ENCODE data around the gene GJD2. TPM values are rescaled to one million over a fixed set of nuclear protein-coding genes. Genes with fewer than 3 reads are reported as not detected.
A peak's percentile ranks its signal among the peaks of the same experiment; 100 is the strongest.

The GJD2 gene
- total and polyA plus RNA-seq, 2 donors (not counting 1 experiment from before 2014, with no cell fraction given) = not detected

DNA sequence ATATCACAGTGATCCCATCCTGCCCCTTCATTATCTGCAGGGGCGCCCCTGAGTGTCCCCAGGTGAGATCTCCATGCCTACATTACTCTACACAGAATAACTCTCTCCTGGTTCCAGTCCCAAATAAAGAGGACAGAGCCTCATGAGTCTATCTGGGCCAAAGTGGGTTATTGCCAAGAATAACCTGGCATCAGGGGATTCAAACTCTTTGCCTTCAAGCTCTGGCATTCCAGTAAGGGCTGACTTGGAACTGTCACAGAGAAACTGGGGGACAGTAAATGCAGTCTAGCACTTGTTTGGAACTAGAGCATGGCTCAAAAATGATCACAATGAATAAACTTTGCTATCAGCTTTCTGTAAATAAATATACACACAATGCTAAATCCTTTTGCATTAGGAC is 30.3 kb downstream of the GJD2 start:
- no peak for DNase-seq (ENCODE audit: low read depth in 2 of 2)
- peaks cover 1% of the 10 kb centered on the region for H3K27me3 ChIP-seq (ENCODE audit: control insufficient read depth, insufficient read depth, low read length)
- H3K4me2 ChIP-seq (ENCODE audit: extremely low read depth, insufficient read depth, low read length) = no peak overlapping the region
- no peaks in the 10 kb centered on the region for H3K36me3 ChIP-seq (ENCODE audit: control insufficient read depth, insufficient read depth, low read length)
- H4K20me1 ChIP-seq (ENCODE audit: control insufficient read depth, extremely low read depth, insufficient read depth, low read length) = no peaks in the 10 kb centered on the region
- H3K9me3 ChIP-seq (ENCODE audit: control insufficient read depth, insufficient read depth, low read depth, low read length) = no peaks in the 10 kb centered on the region
- no peak overlapping the region for H2AFZ ChIP-seq (ENCODE audit: low read length)
- H3K4me3 ChIP-seq (replicated peaks in 1 of 4; ENCODE audit: control extremely low read depth in 1 of 4, insufficient read depth in 1 of 4, low read depth in 3 of 4, low read length in 4 of 4) = no peak overlapping the region
- TF ChIP-seq, protein P1, sequence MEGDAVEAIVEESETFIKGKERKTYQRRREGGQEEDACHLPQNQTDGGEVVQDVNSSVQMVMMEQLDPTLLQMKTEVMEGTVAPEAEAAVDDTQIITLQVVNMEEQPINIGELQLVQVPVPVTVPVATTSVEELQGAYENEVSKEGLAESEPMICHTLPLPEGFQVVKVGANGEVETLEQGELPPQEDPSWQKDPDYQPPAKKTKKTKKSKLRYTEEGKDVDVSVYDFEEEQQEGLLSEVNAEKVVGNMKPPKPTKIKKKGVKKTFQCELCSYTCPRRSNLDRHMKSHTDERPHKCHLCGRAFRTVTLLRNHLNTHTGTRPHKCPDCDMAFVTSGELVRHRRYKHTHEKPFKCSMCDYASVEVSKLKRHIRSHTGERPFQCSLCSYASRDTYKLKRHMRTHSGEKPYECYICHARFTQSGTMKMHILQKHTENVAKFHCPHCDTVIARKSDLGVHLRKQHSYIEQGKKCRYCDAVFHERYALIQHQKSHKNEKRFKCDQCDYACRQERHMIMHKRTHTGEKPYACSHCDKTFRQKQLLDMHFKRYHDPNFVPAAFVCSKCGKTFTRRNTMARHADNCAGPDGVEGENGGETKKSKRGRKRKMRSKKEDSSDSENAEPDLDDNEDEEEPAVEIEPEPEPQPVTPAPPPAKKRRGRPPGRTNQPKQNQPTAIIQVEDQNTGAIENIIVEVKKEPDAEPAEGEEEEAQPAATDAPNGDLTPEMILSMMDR (conservative IDR thresholded peaks at IDR 0.05 in 1 of 2, IDR thresholded peaks at IDR 0.05 in 1 of 2; ENCODE audit: low read depth in 1 of 2, low read length in 2 of 2) = no peak
- TF ChIP-seq EZH2 (IDR thresholded peaks at IDR 0.05; ENCODE audit: low read length, missing control alignments) = no peak
- no peaks in the 10 kb centered on the region for H3K79me2 ChIP-seq (ENCODE audit: control insufficient read depth, insufficient read depth, low read length)
- H3K4me1 ChIP-seq (ENCODE audit: control insufficient read depth, extremely low read depth, insufficient read depth, low read length) = peaks cover 2% of the 10 kb centered on the region
- no peak overlapping the region for H3K27ac ChIP-seq (ENCODE audit: insufficient read depth, low read length)
- H3K9ac ChIP-seq (ENCODE audit: insufficient read depth, low read length) = no peak overlapping the region

GRCh38 chr15:34722439-34722836 is 32.4 kb downstream of the GJD2 start:
- Histone ChIP-seq H3K4me3 (replicated peaks in 1 of 4; ENCODE audit: control extremely low read depth in 1 of 4, insufficient read depth in 1 of 4, low read depth in 3 of 4, low read length in 4 of 4) (peak overlapping the region in 2 of 4 experiments; percentile 33 to 34), H3K9ac (ENCODE audit: insufficient read depth, low read length) (no peak overlapping the region)

GRCh38 chr15:34721802-34722438 is 32.9 kb downstream of the GJD2 start:
- no peak overlapping the region for H3K27ac ChIP-seq (ENCODE audit: insufficient read depth, low read length)
- H3K36me3 ChIP-seq (ENCODE audit: control insufficient read depth, insufficient read depth, low read length) = no peaks in the 10 kb centered on the region
- peaks cover 2% of the 10 kb centered on the region for H3K4me1 ChIP-seq (ENCODE audit: control insufficient read depth, extremely low read depth, insufficient read depth, low read length)
- H3K27me3 ChIP-seq (ENCODE audit: control insufficient read depth, insufficient read depth, low read length) = peaks cover 4% of the 10 kb centered on the region
- peak overlapping the region in 2 of 4 experiments; percentile 33 to 34 for H3K4me3 ChIP-seq (replicated peaks in 1 of 4; ENCODE audit: control extremely low read depth in 1 of 4, insufficient read depth in 1 of 4, low read depth in 3 of 4, low read length in 4 of 4)
- no peak for TF ChIP-seq EZH2 (IDR thresholded peaks at IDR 0.05; ENCODE audit: low read length, missing control alignments)
- TF ChIP-seq, protein P1 (conservative IDR thresholded peaks at IDR 0.05 in 1 of 2, IDR thresholded peaks at IDR 0.05 in 1 of 2; ENCODE audit: low read depth in 1 of 2, low read length in 2 of 2) = no peak
- H3K9me3 ChIP-seq (ENCODE audit: control insufficient read depth, insufficient read depth, low read depth, low read length) = no peaks in the 10 kb centered on the region
- H4K20me1 ChIP-seq (ENCODE audit: control insufficient read depth, extremely low read depth, insufficient read depth, low read length) = no peaks in the 10 kb centered on the region
- H3K9ac ChIP-seq (ENCODE audit: insufficient read depth, low read length) = no peak overlapping the region
- no peak overlapping the region for H3K4me2 ChIP-seq (ENCODE audit: extremely low read depth, insufficient read depth, low read length)
- no peaks in the 10 kb centered on the region for H3K79me2 ChIP-seq (ENCODE audit: control insufficient read depth, insufficient read depth, low read length)
- no peak overlapping the region for H2AFZ ChIP-seq (ENCODE audit: low read length)
- DNase-seq (ENCODE audit: low read depth in 2 of 2) = peak; percentile 61 to 62

More at GRCh38 chr15:34722439-34722836, 32.4 kb downstream of the GJD2 start:
- Histone ChIP-seq H3K4me1 (ENCODE audit: control insufficient read depth, extremely low read depth, insufficient read depth, low read length) (peaks cover 2% of the 10 kb centered on the region), H3K27me3 (ENCODE audit: control insufficient read depth, insufficient read depth, low read length) (peaks cover 4% of the 10 kb centered on the region), H3K36me3 (ENCODE audit: control insufficient read depth, insufficient read depth, low read length) (no peaks in the 10 kb centered on the region), H3K9me3 (ENCODE audit: control insufficient read depth, insufficient read depth, low read depth, low read length) (no peaks in the 10 kb centered on the region), H3K79me2 (ENCODE audit: control insufficient read depth, insufficient read depth, low read length) (no peaks in the 10 kb centered on the region), H3K27ac (ENCODE audit: insufficient read depth, low read length) (no peak overlapping the region), H2AFZ (ENCODE audit: low read length) (no peak overlapping the region), H4K20me1 (ENCODE audit: control insufficient read depth, extremely low read depth, insufficient read depth, low read length) (no peaks in the 10 kb centered on the region), H3K4me2 (ENCODE audit: extremely low read depth, insufficient read depth, low read length) (no peak overlapping the region)
- DNase-seq (ENCODE audit: low read depth in 2 of 2) = peak; percentile 28 to 49
- TF ChIP-seq, protein P1 (conservative IDR thresholded peaks at IDR 0.05 in 1 of 2, IDR thresholded peaks at IDR 0.05 in 1 of 2; ENCODE audit: low read depth in 1 of 2, low read length in 2 of 2) = peak; percentile 34 to 40
- TF ChIP-seq EZH2 (IDR thresholded peaks at IDR 0.05; ENCODE audit: low read length, missing control alignments) = no peak
